IPS DF 6.9 (cell line): ENCODE results near the gene STRBP.
A peak's percentile ranks its signal among the peaks of the same experiment; 100 is the strongest.

Experiments
- DNase-seq: peaks from one replicate; pipeline ENCODE4 v3.0.0-alpha.2; 2013; ENCODE audit warnings: low read depth, low spot score
- H3K27ac ChIP-seq: one replicate; pipeline ENCODE4 v1.5.1; 2013; ENCODE audit warnings: low read length, control low read depth
- H3K27me3 ChIP-seq: 2 replicates; pipeline ENCODE4 v1.6.1; 2013; ENCODE audit warnings: mild to moderate bottlenecking, low read length; ENCODE audit not compliant: control insufficient read depth, insufficient read depth
- H3K36me3 ChIP-seq: 2 replicates; pipeline ENCODE4 v1.6.1; 2013; ENCODE audit warnings: low read length; ENCODE audit not compliant: control insufficient read depth, insufficient read depth
- H3K4me1 ChIP-seq: 2 replicates; pipeline ENCODE4 v1.6.1; 2013; ENCODE audit warnings: low read length; ENCODE audit not compliant: control insufficient read depth, insufficient read depth
- H3K4me3 ChIP-seq: 2 replicates; pipeline ENCODE4 v1.5.1; 2013; ENCODE audit warnings: mild to moderate bottlenecking, low read length
- H3K9me3 ChIP-seq: 2 replicates; pipeline ENCODE4 v1.6.1; 2013; ENCODE audit warnings: low read length, inconsistent platforms; ENCODE audit not compliant: control insufficient read depth, insufficient read depth
- WGBS: extraction: QIAGEN DNeasy Blood & Tissue Kit; methylation state at CpG from one replicate; pipeline ENCODE4 v1.1.7; 2013; ENCODE audit warnings: mixed read lengths, missing lambda C conversion rate; ENCODE audit not compliant: insufficient read length, insufficient coverage; 5-methylcytosine and 5-hydroxymethylcytosine counted together

STRBP gene

DNA sequence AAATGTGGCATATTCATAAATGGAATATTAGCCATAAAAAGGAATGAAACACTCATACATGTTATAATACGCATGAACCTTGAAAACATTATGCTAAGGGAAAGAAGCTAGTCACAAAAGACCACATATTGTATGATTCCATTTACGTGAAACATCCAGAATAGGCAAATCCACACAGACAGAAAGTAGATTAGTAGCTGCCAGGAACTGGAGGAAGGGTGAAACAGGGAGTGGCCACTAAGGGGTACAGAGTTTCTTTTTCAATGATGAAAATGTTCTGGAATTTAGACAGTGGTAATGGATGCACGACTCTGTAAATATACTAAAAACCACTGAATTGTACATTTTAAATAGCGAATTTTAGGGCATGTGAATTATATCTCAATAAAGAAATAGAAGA is 39.4 kb downstream of the STRBP start:
- no peaks in the 10 kb centered on the region for H3K4me1 ChIP-seq
- no CpG with 5 or more reads among the region's 4 CpGs for WGBS

DNA sequence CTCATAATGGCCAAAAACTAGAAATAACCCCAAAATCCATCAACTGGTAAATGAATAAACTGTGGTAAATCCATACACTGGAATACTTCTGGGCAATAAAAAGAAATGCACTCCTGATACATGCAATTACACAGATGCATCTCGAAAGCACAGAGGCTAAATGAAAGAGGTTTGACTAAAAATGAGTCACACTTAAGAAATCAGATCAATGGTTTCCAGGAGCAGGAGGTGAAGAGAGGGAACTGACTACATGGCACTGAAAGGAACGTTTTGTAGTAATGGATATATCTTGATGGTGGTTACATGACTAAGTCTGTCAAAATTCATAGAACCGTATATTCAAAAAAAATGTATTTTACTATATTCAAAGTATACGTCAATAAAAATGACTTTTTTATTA is 42.4 kb downstream of the STRBP start:
- no peaks in the 10 kb centered on the region for H3K27me3 ChIP-seq
- no peaks in the 10 kb centered on the region for H3K4me1 ChIP-seq
- H3K9me3 ChIP-seq = no peaks in the 10 kb centered on the region
- DNase-seq = no peak
- no CpG with 5 or more reads among the region's 4 CpGs for WGBS
- H3K27ac ChIP-seq = no peak overlapping the region
- H3K4me3 ChIP-seq = no peak overlapping the region
- no peaks in the 10 kb centered on the region for H3K36me3 ChIP-seq

More for the DNA sequence above, 39.4 kb downstream of the STRBP start:
- no peaks in the 10 kb centered on the region for H3K36me3 ChIP-seq
- no peak for DNase-seq
- H3K9me3 ChIP-seq = no peaks in the 10 kb centered on the region
- no peak overlapping the region for H3K27ac ChIP-seq
- no peaks in the 10 kb centered on the region for H3K27me3 ChIP-seq
- H3K4me3 ChIP-seq = no peak overlapping the region

DNA sequence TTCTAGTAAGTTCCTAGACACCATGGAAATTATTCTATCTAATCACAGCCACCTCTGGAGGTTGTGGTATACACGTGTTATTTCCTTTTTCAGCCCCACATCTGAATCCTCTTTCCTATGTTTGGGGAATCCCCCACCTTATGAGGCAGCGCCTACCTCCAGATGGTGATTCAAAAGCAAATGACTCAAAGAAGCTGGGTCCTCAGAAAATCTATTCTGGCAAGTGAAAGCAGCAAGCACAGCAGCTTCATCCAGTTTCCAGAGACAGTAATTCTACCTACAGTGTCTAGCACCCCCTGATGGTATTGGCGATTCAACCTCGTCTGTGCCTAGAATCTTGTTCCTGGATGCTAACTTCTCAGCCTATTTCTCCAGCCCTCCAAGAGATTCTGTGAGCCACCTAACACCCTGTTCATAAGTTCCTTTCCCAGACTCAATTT is 43.0 kb downstream of the STRBP start:
- H3K36me3 ChIP-seq = no peaks in the 10 kb centered on the region
- H3K4me3 ChIP-seq = no peak overlapping the region
- peak; percentile 41 for DNase-seq
- no peaks in the 10 kb centered on the region for H3K4me1 ChIP-seq
- no peaks in the 10 kb centered on the region for H3K9me3 ChIP-seq
- H3K27me3 ChIP-seq = no peaks in the 10 kb centered on the region
- H3K27ac ChIP-seq = no peak overlapping the region
- no CpG with 5 or more reads among the region's 4 CpGs for WGBS

DNA sequence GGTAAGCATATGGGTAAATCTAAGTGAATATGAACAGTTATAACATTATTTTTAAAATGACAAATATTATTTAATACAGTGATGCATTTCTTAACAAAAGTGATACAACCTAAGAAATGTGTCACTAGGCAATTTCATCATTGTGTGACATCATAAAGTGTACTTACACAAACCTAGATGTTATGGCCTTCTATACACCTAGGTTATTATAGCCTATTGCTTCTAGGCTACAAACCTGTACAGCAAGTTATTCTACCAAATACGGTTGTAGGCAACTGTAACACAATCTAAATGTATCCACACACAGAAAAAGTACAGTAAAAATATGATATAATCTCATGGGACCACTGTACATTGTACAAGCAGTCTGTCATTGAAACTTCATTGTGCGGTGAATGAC is 48.3 kb downstream of the STRBP start:
- Histone ChIP-seq H3K27me3 (no peaks in the 10 kb centered on the region), H3K4me3 (no peak overlapping the region), H3K9me3 (no peaks in the 10 kb centered on the region), H3K27ac (no peak overlapping the region), H3K36me3 (no peaks in the 10 kb centered on the region), H3K4me1 (no peaks in the 10 kb centered on the region)
- DNase-seq = no peak
- no CpG with 5 or more reads among the region's 2 CpGs for WGBS

DNA sequence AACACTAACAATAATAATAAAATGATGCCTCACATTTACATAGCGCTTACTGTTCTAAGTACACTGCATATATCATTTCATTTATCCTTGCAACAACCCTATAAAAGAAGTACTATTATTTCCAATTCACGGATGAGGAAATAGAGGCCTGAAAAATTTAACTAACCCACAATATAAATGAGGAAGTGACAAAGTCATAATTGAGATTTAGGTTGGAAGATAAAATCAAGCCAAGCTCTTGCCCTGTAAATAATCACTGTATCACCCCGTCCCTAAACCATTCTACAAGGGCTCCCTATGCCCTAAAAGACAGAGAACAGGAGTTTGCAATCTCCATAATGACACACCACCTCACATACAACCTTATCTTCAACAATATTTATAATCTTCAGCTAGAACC is 49.6 kb downstream of the STRBP start:
- DNase-seq = no peak
- no peaks in the 10 kb centered on the region for H3K9me3 ChIP-seq
- no peak overlapping the region for H3K27ac ChIP-seq
- no peaks in the 10 kb centered on the region for H3K36me3 ChIP-seq
- no peaks in the 10 kb centered on the region for H3K4me1 ChIP-seq
- H3K4me3 ChIP-seq = no peak overlapping the region
- 100% methylated on average over 1 of the region's 3 CpGs for WGBS
- no peaks in the 10 kb centered on the region for H3K27me3 ChIP-seq

DNA sequence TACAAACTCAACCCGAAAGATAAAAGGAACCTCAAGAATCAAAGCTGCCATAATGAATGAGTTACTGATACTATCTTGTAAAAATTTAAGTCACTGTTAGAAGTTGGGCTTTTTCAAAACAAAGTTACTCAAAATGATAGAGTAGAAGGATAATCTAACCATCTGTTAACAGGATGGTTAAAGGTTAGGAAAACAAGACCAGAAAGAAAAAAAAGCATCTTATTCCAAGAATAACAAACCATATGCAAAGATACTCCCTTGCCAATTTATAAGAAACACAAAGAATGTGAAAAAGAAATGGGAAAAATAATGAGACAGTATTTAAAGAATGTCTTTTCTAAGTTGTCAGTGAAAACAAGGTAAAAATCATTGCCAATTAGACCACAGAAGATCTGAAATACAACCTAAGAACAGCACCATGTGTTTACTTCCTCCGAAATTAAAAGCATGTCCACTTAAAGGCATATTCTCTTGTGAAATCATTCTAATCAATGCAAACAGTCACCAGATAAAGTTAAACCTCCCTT is 51.2 kb downstream of the STRBP start:
- no peaks in the 10 kb centered on the region for H3K4me1 ChIP-seq
- no peak overlapping the region for H3K27ac ChIP-seq
- no peaks in the 10 kb centered on the region for H3K9me3 ChIP-seq
- no peaks in the 10 kb centered on the region for H3K36me3 ChIP-seq
- no peaks in the 10 kb centered on the region for H3K27me3 ChIP-seq
- no CpG with 5 or more reads among the region's 2 CpGs for WGBS
- H3K4me3 ChIP-seq = no peak overlapping the region
- DNase-seq = no peak

DNA sequence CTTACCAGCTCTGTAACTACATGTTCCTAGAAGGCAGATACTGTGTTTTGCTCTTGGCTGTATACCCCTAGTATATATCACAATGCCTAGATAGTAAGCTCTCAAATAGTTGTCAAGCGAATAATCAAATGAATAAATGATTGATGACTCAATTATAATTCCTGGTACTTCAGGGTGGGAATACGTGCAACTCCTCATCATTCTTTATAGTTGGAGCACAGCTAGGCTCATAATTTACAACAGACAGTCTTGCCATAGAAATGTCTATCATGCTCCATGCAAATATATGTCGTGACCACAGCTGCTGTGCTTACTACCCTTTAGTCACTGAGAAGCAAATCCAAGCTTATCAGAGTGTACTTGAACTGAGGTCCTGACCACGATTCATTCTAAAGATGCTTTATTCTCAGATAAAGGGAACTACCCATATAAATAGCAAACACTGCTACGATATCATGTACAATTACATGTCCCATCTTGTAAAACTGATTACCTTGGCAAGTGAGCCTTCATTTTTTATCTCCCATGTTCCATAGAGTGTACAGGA is 52.1 kb downstream of the STRBP start:
- Histone ChIP-seq H3K36me3 (no peaks in the 10 kb centered on the region), H3K4me3 (no peak overlapping the region), H3K27me3 (no peaks in the 10 kb centered on the region), H3K9me3 (no peaks in the 10 kb centered on the region), H3K27ac (no peak overlapping the region), H3K4me1 (no peaks in the 10 kb centered on the region)
- DNase-seq = no peak
- WGBS = no CpG with 5 or more reads among the region's 5 CpGs

DNA sequence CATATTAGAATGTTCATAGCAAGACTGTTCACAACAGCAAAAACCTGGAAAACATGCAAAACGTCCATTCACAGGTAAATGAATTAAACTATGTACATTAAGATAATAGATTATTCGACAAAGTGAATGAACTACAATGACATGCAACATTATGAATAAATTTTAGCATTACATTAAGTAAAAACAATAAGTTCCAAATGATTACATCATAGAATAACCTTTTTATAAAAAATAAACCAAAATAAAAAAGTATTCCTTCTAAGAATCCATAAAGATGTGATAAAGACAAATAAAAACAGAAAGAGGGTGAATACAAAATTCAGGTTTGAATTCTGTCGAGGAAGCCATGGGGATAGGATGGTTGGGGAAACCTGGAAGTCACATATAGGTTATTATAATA is 57.3 kb downstream of the STRBP start:
- Histone ChIP-seq H3K4me3 (no peak overlapping the region), H3K4me1 (no peaks in the 10 kb centered on the region), H3K9me3 (no peaks in the 10 kb centered on the region), H3K27me3 (no peaks in the 10 kb centered on the region), H3K27ac (no peak overlapping the region), H3K36me3 (no peaks in the 10 kb centered on the region)
- WGBS = no CpG with 5 or more reads among the region's 3 CpGs
- DNase-seq = no peak

DNA sequence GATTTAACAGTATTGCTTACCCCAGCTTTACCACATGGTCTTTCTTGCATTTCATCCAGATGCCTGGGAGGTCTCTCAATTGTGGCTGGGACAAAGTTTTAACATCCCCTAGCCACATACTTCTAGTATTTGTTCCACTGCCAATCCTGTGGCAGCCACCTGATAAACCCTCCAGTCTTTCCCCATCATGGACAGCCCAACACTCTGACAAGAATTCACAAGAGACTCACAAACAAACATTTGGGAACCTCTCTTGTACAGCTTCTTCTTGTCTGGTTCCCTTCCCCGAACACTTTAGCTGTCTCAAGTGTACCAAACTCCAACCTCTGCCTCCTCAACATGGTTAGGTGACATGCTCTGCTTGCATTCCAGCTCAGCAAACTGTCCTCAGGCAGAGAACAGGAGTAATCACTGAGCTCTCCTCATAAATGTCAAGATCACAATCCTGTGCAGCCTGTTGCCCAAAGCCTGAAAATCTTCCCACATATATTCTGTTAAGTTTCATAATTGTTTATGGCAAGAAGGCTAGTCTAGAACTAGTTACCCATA is 59.7 kb downstream of the STRBP start:
- Histone ChIP-seq H3K36me3 (no peaks in the 10 kb centered on the region), H3K4me3 (no peak overlapping the region), H3K9me3 (no peaks in the 10 kb centered on the region), H3K4me1 (no peaks in the 10 kb centered on the region), H3K27me3 (no peaks in the 10 kb centered on the region), H3K27ac (no peak overlapping the region)
- no CpG with 5 or more reads among the region's 1 CpG for WGBS
- no peak for DNase-seq

DNA sequence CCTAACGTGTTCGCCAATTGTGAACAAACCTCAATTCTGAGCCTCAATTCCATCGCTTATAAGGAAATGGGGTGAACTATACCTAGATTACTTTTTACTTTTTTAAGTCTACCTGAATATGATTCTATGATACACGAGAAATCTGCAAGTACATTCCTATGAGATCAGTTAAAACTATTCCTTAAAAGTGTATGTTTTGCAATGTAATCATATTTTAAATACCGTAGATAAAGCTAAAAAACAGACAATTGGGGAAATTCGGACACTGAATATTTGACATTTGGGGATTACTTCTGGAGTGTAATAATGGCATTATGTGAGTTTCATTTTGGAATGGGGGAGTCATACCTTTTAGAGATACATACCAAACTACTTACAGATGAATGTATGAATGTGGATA is 62.3 kb downstream of the STRBP start:
- H3K27ac ChIP-seq = no peak overlapping the region
- no peaks in the 10 kb centered on the region for H3K9me3 ChIP-seq
- no peaks in the 10 kb centered on the region for H3K36me3 ChIP-seq
- no peak overlapping the region for H3K4me3 ChIP-seq
- H3K4me1 ChIP-seq = no peaks in the 10 kb centered on the region
- H3K27me3 ChIP-seq = no peaks in the 10 kb centered on the region
- DNase-seq = no peak
- WGBS = no CpG with 5 or more reads among the region's 6 CpGs

DNA sequence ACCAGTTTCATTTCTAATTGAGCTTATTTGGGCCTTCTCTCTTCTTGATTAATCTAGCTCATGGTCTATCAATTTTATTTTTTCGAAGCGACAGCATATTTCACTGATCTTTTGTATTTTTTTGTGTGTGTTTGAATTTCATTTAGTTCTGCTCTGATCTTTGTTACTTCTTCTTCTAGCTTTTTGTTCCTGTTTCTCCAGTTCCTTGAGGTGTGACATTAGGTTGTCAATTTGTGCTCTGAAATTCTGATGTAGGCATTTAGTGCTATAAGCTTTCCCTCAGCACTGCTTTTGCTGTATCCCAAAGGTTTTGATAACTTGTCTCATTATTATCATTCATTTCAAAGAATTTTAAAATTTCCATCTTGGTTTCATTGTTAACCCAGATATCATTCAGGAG is 67.3 kb downstream of the STRBP start:
- H3K27ac ChIP-seq = no peak overlapping the region
- no peaks in the 10 kb centered on the region for H3K27me3 ChIP-seq
- no CpG with 5 or more reads among the region's 2 CpGs for WGBS

More for the DNA sequence above, 67.3 kb downstream of the STRBP start:
- no peaks in the 10 kb centered on the region for H3K9me3 ChIP-seq
- DNase-seq = no peak
- H3K4me3 ChIP-seq = no peak overlapping the region
- no peaks in the 10 kb centered on the region for H3K4me1 ChIP-seq
- no peaks in the 10 kb centered on the region for H3K36me3 ChIP-seq
